Ectodermal cell (in vitro differentiated cells): ENCODE results near the gene TEAD1.

Experiments
- H3K27ac ChIP-seq: 2 replicates; pipeline ENCODE4 v1.7.0; 2013; ENCODE audit warnings: mild to moderate bottlenecking, low read depth, low read length; ENCODE audit not compliant: insufficient read depth, poor library complexity, severe bottlenecking
- H3K27me3 ChIP-seq: 2 replicates; pipeline ENCODE4 v1.7.0; 2013; ENCODE audit warnings: mild to moderate bottlenecking, low read length; ENCODE audit not compliant: insufficient read depth, control insufficient read depth, poor library complexity, severe bottlenecking
- H3K36me3 ChIP-seq: one replicate; pipeline ENCODE4 v1.7.0; 2013; ENCODE audit warnings: low read length; ENCODE audit not compliant: control insufficient read depth, insufficient read depth
- H3K4me1 ChIP-seq: one replicate; pipeline ENCODE4 v1.7.0; 2013; ENCODE audit warnings: low read length; ENCODE audit not compliant: control insufficient read depth, insufficient read depth
- H3K4me3 ChIP-seq: 2 replicates; pipeline ENCODE4 v1.7.0; 2013; ENCODE audit warnings: low read depth, low read length, control low read depth; ENCODE audit not compliant: insufficient read depth
- H3K9me3 ChIP-seq: 2 replicates; pipeline ENCODE4 v1.7.0; 2013; ENCODE audit warnings: mild to moderate bottlenecking, low read length, moderate library complexity; ENCODE audit not compliant: control insufficient read depth
- WGBS, 2 experiments: methylation state at CpG; one replicate each; pipeline ENCODE4 v1.1.7; 2013; ENCODE audit warnings: missing lambda C conversion rate in 2 of 2; 5-methylcytosine and 5-hydroxymethylcytosine counted together

The TEAD1 gene

DNA sequence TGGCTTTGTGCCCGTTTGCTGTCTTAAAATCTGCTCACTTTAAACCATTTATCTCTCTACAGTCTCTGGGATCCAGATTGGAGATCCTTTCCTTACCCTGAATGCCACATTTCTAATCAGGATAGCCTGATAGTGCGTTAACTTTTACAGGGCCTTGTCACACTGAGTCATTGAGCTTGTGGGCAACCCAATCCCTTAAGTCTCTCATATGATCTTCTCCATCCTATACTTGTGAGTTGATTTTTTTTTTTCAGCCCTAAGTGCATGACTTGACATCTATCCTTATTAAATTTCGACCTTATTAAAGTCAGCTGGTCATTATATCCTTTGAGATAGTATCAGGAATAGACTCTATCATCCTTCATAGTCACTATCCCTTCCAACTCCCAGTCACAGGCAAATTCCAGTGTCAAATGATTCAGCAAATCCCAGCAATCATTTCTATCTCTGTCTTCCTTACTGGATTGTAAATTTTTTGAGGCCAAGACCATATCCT lies 57.7 kb downstream of the TEAD1 start:
- no peaks in the 10 kb centered on the region for H3K4me1 ChIP-seq
- H3K27ac ChIP-seq: no peak overlapping the region
- WGBS, 2 experiments: 93 to 96% methylated on average over 3 of the region's 3 CpGs

DNA sequence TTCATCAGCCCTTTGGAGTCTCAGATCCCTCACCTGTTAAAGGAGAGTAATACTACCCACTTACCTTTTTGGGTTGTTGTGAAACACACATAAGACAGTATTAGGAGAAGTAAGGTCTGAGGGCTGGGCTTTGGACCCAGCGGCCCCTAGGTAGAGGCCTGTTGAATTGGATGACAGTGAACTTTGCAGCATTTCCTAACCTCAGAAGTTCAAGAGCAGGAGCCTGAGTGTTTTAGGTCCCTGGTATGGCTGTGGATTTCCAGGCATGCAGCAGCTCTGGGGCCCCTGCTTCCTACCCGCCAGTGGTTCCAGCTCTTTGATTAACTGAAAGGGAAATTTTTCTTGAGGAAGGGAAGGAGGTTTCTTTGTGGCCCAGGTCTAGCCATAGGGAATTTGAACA lies 58.9 kb downstream of the TEAD1 start:
- H3K36me3 ChIP-seq: no peaks in the 10 kb centered on the region
- no peak overlapping the region for H3K4me3 ChIP-seq
- 94 to 98% methylated on average over 2 of the region's 2 CpGs for WGBS, 2 experiments
- H3K4me1 ChIP-seq: no peaks in the 10 kb centered on the region
- no peak overlapping the region for H3K27ac ChIP-seq
- H3K9me3 ChIP-seq: no peaks in the 10 kb centered on the region
- H3K27me3 ChIP-seq: no peaks in the 10 kb centered on the region

More for the DNA sequence above, 57.7 kb downstream of the TEAD1 start:
- Histone ChIP-seq H3K36me3 (no peaks in the 10 kb centered on the region), H3K4me3 (no peak overlapping the region), H3K9me3 (no peaks in the 10 kb centered on the region), H3K27me3 (no peaks in the 10 kb centered on the region)

DNA sequence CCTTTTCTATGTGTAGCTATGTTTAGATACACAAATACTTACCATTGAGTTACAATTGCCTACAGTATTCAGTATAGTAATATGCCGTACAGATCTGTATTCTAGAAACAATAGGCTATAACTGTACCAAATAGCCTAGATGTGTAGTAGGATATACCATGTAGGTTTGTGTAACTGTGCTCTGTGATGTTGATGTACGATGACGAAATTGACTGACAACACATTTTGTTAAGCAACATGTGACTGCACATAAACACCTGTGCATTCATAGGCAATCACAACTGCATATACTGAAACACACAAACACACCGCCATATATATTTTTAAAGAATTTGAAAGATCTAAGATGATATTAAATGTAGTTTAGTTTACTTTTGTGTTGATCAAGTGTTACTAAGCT lies 60.4 kb downstream of the TEAD1 start:
- Histone ChIP-seq H3K4me1 (no peaks in the 10 kb centered on the region), H3K27ac (no peak overlapping the region), H3K4me3 (no peak overlapping the region), H3K36me3 (no peaks in the 10 kb centered on the region), H3K9me3 (no peaks in the 10 kb centered on the region), H3K27me3 (no peaks in the 10 kb centered on the region)
- 80 to 98% methylated on average over 1 to 4 of the region's 4 CpGs for WGBS, 2 experiments

DNA sequence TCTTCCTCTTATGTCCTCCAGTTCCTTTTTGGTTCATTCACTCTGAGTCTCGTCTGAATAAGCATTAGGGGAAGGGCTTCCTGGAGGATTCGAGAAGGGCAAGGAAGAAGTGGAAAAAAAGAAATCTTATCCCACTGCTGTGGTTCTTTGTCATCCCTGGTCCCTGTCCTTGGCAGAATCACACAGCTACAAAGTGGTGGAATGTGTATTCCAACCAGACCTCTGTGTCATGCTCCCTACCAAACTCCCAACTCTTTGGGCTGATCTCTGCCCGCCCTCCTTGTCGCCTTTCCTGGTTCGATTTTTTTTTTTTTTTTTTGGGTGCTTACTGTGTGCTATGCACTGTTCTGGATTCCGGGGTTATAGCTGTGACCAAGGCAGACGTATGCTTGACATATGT lies 61.0 kb downstream of the TEAD1 start:
- Histone ChIP-seq H3K4me3 (no peak overlapping the region), H3K27me3 (no peaks in the 10 kb centered on the region), H3K36me3 (peaks cover 4% of the 10 kb centered on the region), H3K27ac (no peak overlapping the region), H3K9me3 (no peaks in the 10 kb centered on the region), H3K4me1 (no peaks in the 10 kb centered on the region)
- WGBS, 2 experiments: 85 to 90% methylated on average over 7 of the region's 7 CpGs

DNA sequence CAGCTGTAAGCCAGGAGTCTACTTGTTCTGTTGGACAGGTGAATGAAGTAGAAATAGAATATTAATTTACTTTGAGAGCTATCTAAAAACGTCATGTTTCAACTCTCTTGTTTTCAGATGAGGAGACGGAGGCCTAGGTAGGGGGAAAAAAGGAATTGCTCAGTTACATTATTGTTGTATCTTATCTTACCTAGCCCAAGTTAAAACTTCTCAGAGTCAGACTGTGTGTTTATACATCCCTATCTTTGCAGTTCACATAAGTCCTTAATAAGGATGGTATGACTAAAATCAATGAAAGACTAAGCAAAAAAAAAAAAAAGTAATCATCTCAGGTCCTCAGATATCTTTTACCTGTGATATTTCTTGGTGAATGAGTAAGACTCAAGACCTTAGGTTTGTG lies 62.8 kb downstream of the TEAD1 start:
- Histone ChIP-seq H3K4me3 (no peak overlapping the region), H3K4me1 (no peaks in the 10 kb centered on the region), H3K27ac (no peak overlapping the region), H3K27me3 (no peaks in the 10 kb centered on the region), H3K9me3 (no peaks in the 10 kb centered on the region), H3K36me3 (peaks cover 5% of the 10 kb centered on the region)
- WGBS, 2 experiments: 80% methylated on average over 2 of the region's 2 CpGs; no CpG with 5 or more reads in 1 of the 2 experiments

DNA sequence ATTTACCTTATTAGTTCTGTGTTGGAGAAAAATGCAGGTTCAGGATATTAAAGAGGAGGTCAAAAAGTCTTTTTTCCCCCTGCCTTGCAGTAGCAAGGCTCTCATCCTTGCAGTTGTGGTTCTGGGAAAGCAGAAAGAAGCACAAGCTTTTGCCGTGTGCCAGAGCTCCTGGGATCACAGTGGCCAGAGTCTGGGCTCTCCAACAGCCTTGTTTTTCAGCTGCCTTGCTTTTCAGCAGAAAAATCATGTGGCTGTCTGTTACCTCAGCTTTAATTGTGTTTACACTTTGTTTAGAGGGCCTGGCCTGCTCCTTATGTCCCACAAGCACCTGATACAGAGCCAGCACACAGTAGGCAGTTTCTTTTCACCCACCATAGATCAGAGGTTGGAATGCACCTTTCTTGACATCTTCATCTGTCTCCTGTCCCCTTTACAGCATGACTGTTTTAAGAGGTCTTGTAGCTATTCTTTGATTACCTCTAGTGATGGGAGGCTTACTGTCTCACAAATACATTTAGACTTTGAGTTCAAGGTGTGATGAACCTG lies 67.5 kb downstream of the TEAD1 start:
- H3K36me3 ChIP-seq: peaks cover 5% of the 10 kb centered on the region
- WGBS, 2 experiments: 91 to 95% methylated on average over 1 of the region's 1 CpG
- H3K4me3 ChIP-seq: no peak overlapping the region
- peaks cover 18% of the 10 kb centered on the region for H3K4me1 ChIP-seq
- H3K27ac ChIP-seq: no peak overlapping the region
- H3K9me3 ChIP-seq: no peaks in the 10 kb centered on the region
- H3K27me3 ChIP-seq: no peaks in the 10 kb centered on the region

DNA sequence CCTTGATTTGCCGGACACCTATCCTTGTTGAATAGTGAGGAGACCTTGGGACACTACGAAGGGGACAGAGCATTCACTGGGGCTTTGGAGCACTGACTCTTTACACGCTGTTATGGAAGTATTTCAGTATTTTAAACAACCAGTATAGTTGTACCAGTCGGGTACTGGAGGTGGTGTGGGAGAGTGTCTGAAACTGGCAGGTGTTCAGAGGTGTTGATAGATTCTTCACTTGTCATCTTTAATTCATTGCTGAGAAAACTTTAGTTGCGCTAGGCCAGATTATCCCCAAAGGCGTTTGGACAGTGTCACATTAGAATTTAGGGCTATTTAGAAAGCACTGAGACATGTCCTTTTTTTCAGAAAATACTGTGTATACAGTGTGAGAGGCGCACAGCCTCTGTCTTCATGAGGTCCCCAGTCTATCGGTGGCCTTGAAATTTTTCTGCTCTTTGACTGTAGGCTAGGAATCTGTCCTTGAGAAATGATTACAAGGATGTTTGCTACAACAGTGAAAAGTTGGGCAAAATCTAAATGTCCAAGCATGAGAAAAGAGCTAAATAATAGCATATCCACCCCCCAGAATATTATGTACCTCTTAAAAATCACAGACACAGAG lies 69.7 kb downstream of the TEAD1 start:
- no peaks in the 10 kb centered on the region for H3K27me3 ChIP-seq
- H3K27ac ChIP-seq: no peak overlapping the region
- H3K4me3 ChIP-seq: no peak overlapping the region
- no peaks in the 10 kb centered on the region for H3K9me3 ChIP-seq
- peaks cover 5% of the 10 kb centered on the region for H3K36me3 ChIP-seq
- H3K4me1 ChIP-seq: peaks cover 31% of the 10 kb centered on the region
- 94 to 95% methylated on average over 8 of the region's 8 CpGs for WGBS, 2 experiments

DNA sequence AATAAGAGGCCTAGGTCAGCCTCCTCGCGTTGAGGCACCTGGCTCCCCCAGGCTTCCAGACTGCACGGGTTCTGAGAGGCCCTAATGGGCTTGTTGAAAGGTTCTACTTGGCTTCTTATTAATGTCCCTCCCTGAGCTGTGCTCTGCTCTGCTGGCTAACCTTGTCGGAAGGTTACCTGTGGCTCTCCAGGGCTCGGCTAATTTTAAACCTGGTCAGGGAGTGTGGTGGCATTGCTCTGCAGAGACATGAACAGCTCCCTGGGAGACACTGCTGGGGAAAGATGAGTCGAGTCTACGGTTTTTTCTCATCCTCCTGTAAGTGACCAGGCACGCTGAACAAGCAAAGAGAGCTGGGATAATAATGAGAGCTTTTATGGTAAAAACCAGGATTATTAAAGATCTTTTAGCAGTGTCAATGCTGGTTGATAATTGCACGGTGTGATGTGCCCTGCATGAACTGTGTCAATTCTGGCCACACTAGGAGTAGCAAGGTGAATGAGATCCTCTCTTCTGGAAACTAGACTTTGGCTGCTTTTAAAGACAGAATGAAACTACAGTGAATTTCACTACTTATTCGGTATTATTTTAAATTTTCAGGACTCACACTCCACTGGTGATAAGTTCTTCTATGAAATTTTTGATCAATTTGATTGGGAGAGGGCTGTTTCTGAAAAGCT lies 70.7 kb downstream of the TEAD1 start:
- WGBS, 2 experiments: 58 to 70% methylated on average over 9 to 10 of the region's 10 CpGs
- Histone ChIP-seq H3K9me3 (no peaks in the 10 kb centered on the region), H3K27me3 (no peaks in the 10 kb centered on the region), H3K4me1 (peaks cover 38% of the 10 kb centered on the region), H3K27ac (no peak overlapping the region), H3K36me3 (peaks cover 4% of the 10 kb centered on the region), H3K4me3 (no peak overlapping the region)

DNA sequence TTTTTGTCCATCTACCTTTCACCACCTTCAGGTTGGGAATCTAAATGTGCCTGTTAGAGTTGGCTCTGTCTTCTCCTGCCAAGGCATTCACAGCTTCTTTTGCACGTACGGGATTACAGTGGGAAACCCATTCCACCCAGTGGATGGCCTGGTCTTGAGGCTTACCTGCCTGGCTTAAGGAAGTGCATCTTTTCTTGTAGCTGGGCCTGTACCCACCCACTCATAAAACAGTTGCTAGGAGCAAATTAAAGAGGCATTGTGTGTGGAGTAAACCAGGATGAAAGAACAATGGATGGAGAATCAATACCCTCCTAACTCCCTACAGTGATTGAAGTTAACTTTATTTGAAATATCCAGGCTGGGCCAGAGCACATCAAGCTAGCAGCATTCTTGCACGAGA lies 71.6 kb downstream of the TEAD1 start:
- H3K36me3 ChIP-seq: no peaks in the 10 kb centered on the region
- no peak overlapping the region for H3K4me3 ChIP-seq
- H3K4me1 ChIP-seq: peaks cover 38% of the 10 kb centered on the region
- no peaks in the 10 kb centered on the region for H3K27me3 ChIP-seq
- WGBS, 2 experiments: 31 to 52% methylated on average over 3 of the region's 3 CpGs
- no peaks in the 10 kb centered on the region for H3K9me3 ChIP-seq
- H3K27ac ChIP-seq: peak overlapping the region; percentile 28

DNA sequence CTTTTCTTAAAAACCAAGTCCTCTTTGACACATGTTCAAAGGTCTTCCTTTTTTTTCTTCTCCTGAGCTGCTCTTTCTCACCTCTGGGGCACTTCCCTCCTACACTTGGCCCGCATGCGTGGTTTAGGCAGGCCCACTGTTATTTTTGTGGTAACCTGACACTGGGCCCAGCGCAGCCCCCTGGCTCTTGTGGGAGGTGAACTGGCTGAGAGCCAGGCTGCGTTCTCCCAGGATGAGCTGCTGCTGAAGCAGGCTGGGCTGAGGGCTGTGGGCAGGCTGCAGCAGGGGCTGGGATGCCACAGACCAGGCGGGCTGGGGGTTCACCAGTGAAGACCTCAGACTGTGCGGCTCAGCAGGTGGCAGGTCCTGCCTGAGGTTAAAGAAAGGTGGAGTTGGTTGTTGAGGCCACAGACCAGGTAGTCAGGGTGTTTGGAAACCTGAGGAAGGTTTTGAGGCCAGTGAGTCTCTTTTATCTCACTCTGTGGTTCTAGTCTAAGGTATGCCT lies 72.4 kb downstream of the TEAD1 start:
- H3K9me3 ChIP-seq: no peaks in the 10 kb centered on the region
- H3K36me3 ChIP-seq: no peaks in the 10 kb centered on the region
- H3K27me3 ChIP-seq: no peaks in the 10 kb centered on the region
- no peak overlapping the region for H3K4me3 ChIP-seq
- peaks cover 38% of the 10 kb centered on the region for H3K4me1 ChIP-seq
- WGBS, 2 experiments: 11 to 12% methylated on average over 6 of the region's 6 CpGs
- H3K27ac ChIP-seq: no peak overlapping the region
